SU-DHL-6 (cell line): ENCODE data around the gene CSPG5.

Source experiments
- H2AFZ ChIP-seq: fragments of 200-600 bp; sonication (generic); 2 replicates; pipeline ENCODE4 v1.6.1; 2014; ENCODE audit warnings: low read depth, mild to moderate bottlenecking, moderate library complexity, mixed read lengths, antibody characterized with exemption, low read length; ENCODE audit not compliant: severe bottlenecking
- H3F3A ChIP-seq: fragments of 200-600 bp; shearing (Covaris generic); 2 replicates; pipeline ENCODE4 v1.6.0; 2016; ENCODE audit warnings: antibody characterized with exemption, mild to moderate bottlenecking; ENCODE audit not compliant: insufficient read depth
- H3K27ac ChIP-seq: fragments of 200-600 bp; sonication (generic); 2 replicates; pipeline ENCODE4 v1.5.1; 2016; ENCODE audit warnings: low read depth, mild to moderate bottlenecking, low read length, moderate library complexity, mixed read lengths
- H3K27me3 ChIP-seq: fragments of 200-600 bp; sonication (generic), shearing (Covaris generic); 2 replicates; pipeline ENCODE4 v1.6.0; 2014; ENCODE audit warnings: mild to moderate bottlenecking, low read length
- H3K36me3 ChIP-seq: fragments of 200-600 bp; sonication (generic); 2 replicates; pipeline ENCODE4 v1.6.1; 2014; ENCODE audit warnings: mild to moderate bottlenecking, low read length, mixed read lengths
- H3K4me2 ChIP-seq: fragments of 300-600, 200-600 bp; shearing (Covaris generic), sonication (generic); 2 replicates; pipeline ENCODE4 v1.6.0; 2014; ENCODE audit warnings: low read length, low read depth, mild to moderate bottlenecking; ENCODE audit not compliant: poor library complexity, severe bottlenecking
- H3K4me3 ChIP-seq: fragments of 200-600 bp; sonication (generic); 2 replicates; pipeline ENCODE4 v1.5.1; 2014; ENCODE audit warnings: antibody characterized with exemption, low read length, mild to moderate bottlenecking, mixed read lengths; ENCODE audit not compliant: insufficient read depth, poor library complexity, severe bottlenecking
- H3K79me2 ChIP-seq: fragments of 200-600 bp; sonication (generic); 2 replicates; pipeline ENCODE4 v1.6.1; 2014; ENCODE audit warnings: mild to moderate bottlenecking, low read length, moderate library complexity; ENCODE audit not compliant: insufficient read depth
- H3K9ac ChIP-seq: fragments of 200-600 bp; sonication (generic); 2 replicates; pipeline ENCODE4 v1.7.0; 2014; ENCODE audit warnings: mild to moderate bottlenecking, low read length
- H3K9me2 ChIP-seq: fragments of 200-600 bp; sonication (generic); replicated peaks from 2 replicates; pipeline ENCODE4 v1.6.1; 2014; ENCODE audit warnings: low read length; ENCODE audit not compliant: insufficient read depth
- H3K9me3 ChIP-seq: fragments of 200-600 bp; sonication (generic); 2 replicates; pipeline ENCODE4 v1.6.1; 2014; ENCODE audit warnings: low read length, mixed read lengths; ENCODE audit not compliant: insufficient read depth
- H4K20me1 ChIP-seq: fragments of 200-600 bp; sonication (generic); 2 replicates; pipeline ENCODE4 v1.6.1; 2014; ENCODE audit warnings: low read depth, mild to moderate bottlenecking, antibody characterized with exemption, low read length, moderate library complexity, mixed read lengths
- EZH2phosphoT487 ChIP-seq: fragments of 200-600 bp; sonication (generic), shearing (Covaris generic); conservative IDR thresholded peaks from 2 replicates; pipeline ENCODE4 v1.6.1; 2018; ENCODE audit warnings: mild to moderate bottlenecking, antibody characterized with exemption, low read length, moderate library complexity, mixed read lengths
- TF ChIP-seq, protein P1 (sequence below): fragments of 200-600 bp; sonication (generic); IDR thresholded peaks from one replicate; pipeline ENCODE4 v1.5.1; 2017; ENCODE audit warnings: antibody characterized with exemption, mild to moderate bottlenecking, low read length, moderate library complexity; ENCODE audit not compliant: insufficient read depth, poor library complexity, severe bottlenecking

The CSPG5 gene

DNA sequence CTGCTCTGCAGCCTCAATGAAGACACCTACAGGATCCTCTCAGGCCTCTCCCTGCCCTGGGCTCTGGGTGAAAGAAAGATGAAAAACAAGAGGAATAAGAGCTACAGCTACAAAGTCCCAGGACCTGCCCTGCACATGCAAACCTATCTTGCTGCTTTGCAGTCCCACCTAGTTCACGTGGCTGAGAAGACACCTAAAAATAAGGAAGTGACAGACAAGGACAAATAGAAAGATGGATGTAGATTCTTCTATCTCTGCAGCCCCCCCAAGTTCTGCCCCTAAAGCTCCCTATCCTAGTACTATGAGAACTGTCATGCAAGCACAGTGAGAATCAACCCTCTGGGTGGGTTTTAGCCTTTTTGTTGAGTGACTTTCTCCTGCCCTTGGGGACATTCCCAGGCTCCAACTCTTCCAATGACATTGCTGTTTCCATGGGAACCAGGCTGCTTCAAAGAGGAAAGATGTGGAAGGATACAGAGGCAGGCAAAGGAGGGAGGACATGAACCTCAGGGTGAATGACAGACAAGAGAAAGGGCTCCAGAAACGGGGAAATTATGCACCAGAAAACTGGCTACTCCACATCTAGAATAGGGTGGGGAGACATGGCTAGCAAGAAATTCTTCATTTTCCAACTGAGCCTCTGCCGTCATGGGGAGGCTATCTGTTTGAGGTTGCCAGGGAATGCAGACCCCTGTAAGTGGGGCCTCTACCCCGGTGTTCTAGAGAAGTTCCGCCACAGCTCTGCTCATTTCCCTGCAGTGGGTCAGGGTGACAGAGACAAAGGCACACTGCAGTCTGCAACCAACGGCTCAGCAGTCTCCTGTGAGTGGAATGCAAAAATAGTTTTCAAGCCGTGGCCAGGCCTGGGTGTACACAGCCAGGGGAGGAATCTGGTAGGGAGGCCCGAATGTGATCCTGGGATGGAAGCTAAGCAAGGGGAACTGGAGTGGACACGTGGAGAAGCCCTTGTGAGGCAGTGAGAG, 5.2 kb downstream of the CSPG5 start:
- TF ChIP-seq EZH2phosphoT487 = no peak
- TF ChIP-seq, protein P1, sequence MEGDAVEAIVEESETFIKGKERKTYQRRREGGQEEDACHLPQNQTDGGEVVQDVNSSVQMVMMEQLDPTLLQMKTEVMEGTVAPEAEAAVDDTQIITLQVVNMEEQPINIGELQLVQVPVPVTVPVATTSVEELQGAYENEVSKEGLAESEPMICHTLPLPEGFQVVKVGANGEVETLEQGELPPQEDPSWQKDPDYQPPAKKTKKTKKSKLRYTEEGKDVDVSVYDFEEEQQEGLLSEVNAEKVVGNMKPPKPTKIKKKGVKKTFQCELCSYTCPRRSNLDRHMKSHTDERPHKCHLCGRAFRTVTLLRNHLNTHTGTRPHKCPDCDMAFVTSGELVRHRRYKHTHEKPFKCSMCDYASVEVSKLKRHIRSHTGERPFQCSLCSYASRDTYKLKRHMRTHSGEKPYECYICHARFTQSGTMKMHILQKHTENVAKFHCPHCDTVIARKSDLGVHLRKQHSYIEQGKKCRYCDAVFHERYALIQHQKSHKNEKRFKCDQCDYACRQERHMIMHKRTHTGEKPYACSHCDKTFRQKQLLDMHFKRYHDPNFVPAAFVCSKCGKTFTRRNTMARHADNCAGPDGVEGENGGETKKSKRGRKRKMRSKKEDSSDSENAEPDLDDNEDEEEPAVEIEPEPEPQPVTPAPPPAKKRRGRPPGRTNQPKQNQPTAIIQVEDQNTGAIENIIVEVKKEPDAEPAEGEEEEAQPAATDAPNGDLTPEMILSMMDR = no peak
- no peak overlapping the region for H3K4me3 ChIP-seq
- H3K9ac ChIP-seq = no peak overlapping the region
- no peaks in the 10 kb centered on the region for H4K20me1 ChIP-seq
- H2AFZ ChIP-seq = no peak overlapping the region
- no peaks in the 10 kb centered on the region for H3K79me2 ChIP-seq
- no peaks in the 10 kb centered on the region for H3K36me3 ChIP-seq
- H3K9me2 ChIP-seq = no peaks in the 10 kb centered on the region
- H3F3A ChIP-seq = no peaks in the 10 kb centered on the region
- no peaks in the 10 kb centered on the region for H3K9me3 ChIP-seq
- H3K27ac ChIP-seq = no peak overlapping the region
- H3K27me3 ChIP-seq = no peaks in the 10 kb centered on the region
- no peak overlapping the region for H3K4me2 ChIP-seq

DNA sequence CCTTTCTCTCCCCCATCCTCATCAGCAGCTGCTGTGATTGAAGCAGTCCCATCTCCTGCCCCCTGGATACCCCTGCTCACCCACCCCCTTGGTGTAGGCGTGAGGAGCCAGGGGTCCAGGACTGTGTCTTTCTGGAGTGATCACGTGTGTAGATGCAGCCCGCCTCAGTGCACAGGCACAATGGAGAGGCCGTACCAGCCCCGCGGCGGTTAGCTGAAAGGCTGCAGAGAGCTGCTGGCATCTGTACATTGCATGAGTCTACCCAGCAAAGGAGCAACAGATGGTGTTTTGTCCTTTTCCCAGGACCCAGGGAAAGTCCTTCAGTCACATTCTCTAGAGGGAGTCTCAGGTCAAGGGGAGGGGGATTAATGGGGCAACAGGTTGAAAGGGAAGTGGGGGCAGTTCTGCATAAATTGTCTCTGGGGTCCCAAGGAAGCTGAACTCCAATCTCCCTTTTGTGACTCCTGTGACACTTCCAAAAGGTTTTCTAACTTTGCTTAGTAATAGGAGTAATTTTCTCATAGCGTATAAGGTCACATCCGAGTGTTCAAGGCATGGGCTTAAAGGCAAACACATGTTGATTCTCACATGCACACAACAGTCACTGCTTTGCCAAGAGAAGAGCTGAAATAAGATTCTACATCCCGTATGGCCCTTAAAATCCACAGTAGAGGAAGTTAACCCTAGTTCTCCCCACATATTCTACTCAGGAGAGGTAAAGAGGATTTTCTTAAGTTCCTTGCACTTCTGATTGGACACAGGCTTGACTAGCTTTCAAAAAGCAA, 7.1 kb downstream of the CSPG5 start:
- H3K4me3 ChIP-seq = no peak overlapping the region
- H3K9me3 ChIP-seq = no peaks in the 10 kb centered on the region

DNA sequence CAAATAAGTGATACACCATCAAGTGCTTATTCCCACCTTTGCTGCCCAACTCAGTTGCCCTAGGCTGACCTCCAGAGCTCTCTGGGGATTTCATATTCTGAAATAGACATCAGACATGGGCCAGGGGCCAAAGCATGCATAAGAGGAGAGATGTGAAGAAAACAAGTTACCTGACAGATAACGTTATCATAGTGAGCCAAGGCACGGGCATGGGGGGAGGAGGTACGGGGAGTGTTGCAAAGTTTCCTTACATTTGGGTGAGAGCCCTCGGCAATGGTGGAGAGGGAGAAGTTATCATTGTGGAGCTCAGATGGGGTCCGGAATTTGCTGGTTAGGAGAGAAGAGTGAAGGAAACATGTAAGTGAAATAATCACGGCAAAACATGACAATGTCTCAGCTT, 9.8 kb downstream of the CSPG5 start:
- H4K20me1 ChIP-seq = no peaks in the 10 kb centered on the region
- H3F3A ChIP-seq = no peaks in the 10 kb centered on the region
- H3K79me2 ChIP-seq = no peaks in the 10 kb centered on the region
- no peak overlapping the region for H2AFZ ChIP-seq
- H3K9me3 ChIP-seq = no peaks in the 10 kb centered on the region
- TF ChIP-seq, protein P1 = no peak
- TF ChIP-seq EZH2phosphoT487 = no peak
- no peak overlapping the region for H3K4me3 ChIP-seq
- no peak overlapping the region for H3K27ac ChIP-seq
- no peaks in the 10 kb centered on the region for H3K27me3 ChIP-seq
- no peaks in the 10 kb centered on the region for H3K9me2 ChIP-seq
- no peak overlapping the region for H3K4me2 ChIP-seq
- H3K9ac ChIP-seq = no peak overlapping the region
- H3K36me3 ChIP-seq = no peaks in the 10 kb centered on the region

More for the DNA sequence above, 7.1 kb downstream of the CSPG5 start:
- Histone ChIP-seq H2AFZ (no peak overlapping the region), H3F3A (no peaks in the 10 kb centered on the region), H3K27ac (no peak overlapping the region), H4K20me1 (no peaks in the 10 kb centered on the region), H3K9ac (no peak overlapping the region), H3K36me3 (no peaks in the 10 kb centered on the region), H3K4me2 (no peak overlapping the region), H3K27me3 (no peaks in the 10 kb centered on the region), H3K79me2 (no peaks in the 10 kb centered on the region), H3K9me2 (no peaks in the 10 kb centered on the region)
- TF ChIP-seq, protein P1 = no peak
